Smooth muscle cell (in vitro differentiated cells): ENCODE data around the gene CYBA. TPM values are rescaled to one million over a fixed set of nuclear protein-coding genes. Genes with fewer than 3 reads are reported as not detected.

ENCODE experiments used
- DNase-seq: peaks from one replicate; lab custom pipeline; 2025; ENCODE audit not compliant: unreplicated experiment; lab: John Stamatoyannopoulos, UW
- H2AFZ ChIP-seq: fragments of 200-600 bp; sonication (generic); 2 replicates; pipeline ENCODE4 v1.6.0; 2016; ENCODE audit warnings: antibody characterized with exemption, low read depth, mild to moderate bottlenecking
- H3F3A ChIP-seq: fragments of 200-600 bp; sonication (generic); 2 replicates; pipeline ENCODE4 v1.6.0; 2017; ENCODE audit warnings: antibody characterized with exemption, low read depth
- H3K27ac ChIP-seq: fragments of 200-600 bp; sonication (generic); 2 replicates; pipeline ENCODE4 v1.5.1; 2016; ENCODE audit warnings: low read depth, mild to moderate bottlenecking
- H3K27me3 ChIP-seq: fragments of 200-600 bp; sonication (generic); 2 replicates; pipeline ENCODE4 v1.6.1; 2016; ENCODE audit warnings: low read depth, mild to moderate bottlenecking
- H3K36me3 ChIP-seq: fragments of 200-600 bp; sonication (generic); 2 replicates; pipeline ENCODE4 v1.5.1; 2016; ENCODE audit warnings: low read depth
- H3K4me1 ChIP-seq: fragments of 200-600 bp; sonication (generic); 2 replicates; pipeline ENCODE4 v1.5.1; 2016; ENCODE audit warnings: low read depth
- H3K4me2 ChIP-seq: fragments of 200-600 bp; sonication (generic); 2 replicates; pipeline ENCODE4 v1.6.0; 2016; ENCODE audit warnings: mild to moderate bottlenecking
- H3K4me3 ChIP-seq: fragments of 200-600 bp; sonication (generic); 2 replicates; pipeline ENCODE4 v1.5.1; 2016; ENCODE audit warnings: mild to moderate bottlenecking
- H3K79me2 ChIP-seq: fragments of 200-600 bp; sonication (generic); 2 replicates; pipeline ENCODE4 v1.6.0; 2016; ENCODE audit warnings: low read depth, mild to moderate bottlenecking
- H3K9ac ChIP-seq: fragments of 200-600 bp; sonication (generic); 2 replicates; pipeline ENCODE4 v1.6.0; 2016; ENCODE audit warnings: low read depth
- H3K9me3 ChIP-seq: fragments of 200-600 bp; sonication (generic); replicated peaks from 2 replicates; pipeline ENCODE4 v1.5.1; 2016; ENCODE audit warnings: low read depth
- H4K20me1 ChIP-seq: fragments of 200-600 bp; sonication (generic); 2 replicates; pipeline ENCODE4 v1.6.0; 2016; ENCODE audit warnings: low read depth
- CTCF ChIP-seq: fragments of 200-600 bp; sonication (generic); IDR thresholded peaks from 2 replicates; pipeline ENCODE4 v1.5.1; 2017; ENCODE audit warnings: borderline replicate concordance, mild to moderate bottlenecking, antibody characterized with exemption; ENCODE audit not compliant: insufficient read depth, poor library complexity, severe bottlenecking
- WGBS: methylation state at CpG from one replicate; pipeline ENCODE4 v1.1.7; 2016; ENCODE audit warnings: low lambda C conversion rate; 5-methylcytosine and 5-hydroxymethylcytosine counted together
- polyA plus RNA-seq: library from polyadenylated mRNA; unstranded; fragments of >200 nt; fragmentation: Nextera tagmentation; extraction: Ambion mirVana; gene quantifications from 2 replicates; pipeline ENCODE4 v1.2.1, GENCODE V29; 2016
- total RNA-seq: library from RNA; depleted of rRNA; stranded (reverse); fragments of >200 nt; gene quantifications from 2 replicates; pipeline ENCODE4 v1.2.3, GENCODE V29; 2014

Gene CYBA
- total and polyA plus RNA-seq, 2 experiments from 2014 or later: 181 to 388 TPM

GRCh38 chr16:88677721-88678120 is 26.9 kb upstream of the CYBA start:
- 89% methylated on average over 13 of the region's 13 CpGs for WGBS
- H3K4me3 ChIP-seq: no peak overlapping the region
- no peak for DNase-seq

GRCh38 chr16:88676502-88677242 is 25.8 kb upstream of the CYBA start:
- H3K9ac ChIP-seq: no peak overlapping the region
- H4K20me1 ChIP-seq: no peaks in the 10 kb centered on the region
- no peaks in the 10 kb centered on the region for H3K9me3 ChIP-seq
- no peak for TF ChIP-seq CTCF
- no peak overlapping the region for H2AFZ ChIP-seq
- no peaks in the 10 kb centered on the region for H3K36me3 ChIP-seq
- DNase-seq: no peak
- H3K4me3 ChIP-seq: no peak overlapping the region
- no peaks in the 10 kb centered on the region for H3K27me3 ChIP-seq
- no peaks in the 10 kb centered on the region for H3F3A ChIP-seq
- no peak overlapping the region for H3K4me2 ChIP-seq
- H3K4me1 ChIP-seq: no peaks in the 10 kb centered on the region
- no peaks in the 10 kb centered on the region for H3K79me2 ChIP-seq
- H3K27ac ChIP-seq: no peak overlapping the region
- 96% methylated on average over 22 of the region's 22 CpGs for WGBS

More at GRCh38 chr16:88677721-88678120, 26.9 kb upstream of the CYBA start:
- TF ChIP-seq CTCF: no peak
- H3K36me3 ChIP-seq: no peaks in the 10 kb centered on the region
- no peaks in the 10 kb centered on the region for H3K79me2 ChIP-seq
- H3K9ac ChIP-seq: no peak overlapping the region
- H3F3A ChIP-seq: no peaks in the 10 kb centered on the region
- H3K9me3 ChIP-seq: no peaks in the 10 kb centered on the region
- H3K4me2 ChIP-seq: no peak overlapping the region
- H3K27ac ChIP-seq: no peak overlapping the region
- H3K27me3 ChIP-seq: no peaks in the 10 kb centered on the region
- H4K20me1 ChIP-seq: no peaks in the 10 kb centered on the region
- H3K4me1 ChIP-seq: no peaks in the 10 kb centered on the region
- no peak overlapping the region for H2AFZ ChIP-seq

GRCh38 chr16:88673716-88674379 is 23.0 kb upstream of the CYBA start:
- H3K36me3 ChIP-seq: no peaks in the 10 kb centered on the region
- no peaks in the 10 kb centered on the region for H3K27me3 ChIP-seq
- TF ChIP-seq CTCF: no peak
- no peak overlapping the region for H3K4me2 ChIP-seq
- H3K4me1 ChIP-seq: no peaks in the 10 kb centered on the region
- no peaks in the 10 kb centered on the region for H3K9me3 ChIP-seq
- DNase-seq: no peak
- H3K9ac ChIP-seq: no peak overlapping the region
- H3K4me3 ChIP-seq: no peak overlapping the region
- H3F3A ChIP-seq: no peaks in the 10 kb centered on the region
- 98% methylated on average over 19 of the region's 19 CpGs for WGBS
- no peak overlapping the region for H2AFZ ChIP-seq
- no peak overlapping the region for H3K27ac ChIP-seq
- H3K79me2 ChIP-seq: no peaks in the 10 kb centered on the region
- no peaks in the 10 kb centered on the region for H4K20me1 ChIP-seq
